GM19025 (cell line): Measurements from ENCODE around the gene MEFV.
"Not testable (repeated sequence)": the region's sequence is repeated elsewhere in the genome, so short reads cannot be mapped to it uniquely, and the experiment has no call there.

Experiments
- ATAC-seq: cut with Tn5 transposase; IDR thresholded peaks from one replicate; pipeline ENCODE4 v1.9.1; 2021; ENCODE audit warnings: mild to moderate bottlenecking, low read depth, moderate library complexity; ENCODE audit not compliant: unreplicated experiment

Gene MEFV

DNA sequence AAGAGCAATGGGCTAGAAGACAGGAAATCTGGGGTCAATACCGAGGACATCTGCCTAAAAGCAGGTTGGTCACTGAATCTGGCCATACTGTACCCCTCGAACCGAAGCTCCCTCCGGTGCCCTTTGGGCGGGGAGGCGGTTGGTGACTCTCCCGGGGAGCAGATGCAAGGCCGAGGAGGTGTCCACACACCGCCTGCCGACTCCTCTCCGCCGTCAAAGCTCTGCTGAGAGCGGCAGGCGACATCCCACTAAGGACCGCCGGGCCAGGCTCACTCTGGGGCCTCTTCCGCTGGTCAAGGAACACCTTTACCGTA lies 21.9 kb downstream of the MEFV start:
- no peak for ATAC-seq

DNA sequence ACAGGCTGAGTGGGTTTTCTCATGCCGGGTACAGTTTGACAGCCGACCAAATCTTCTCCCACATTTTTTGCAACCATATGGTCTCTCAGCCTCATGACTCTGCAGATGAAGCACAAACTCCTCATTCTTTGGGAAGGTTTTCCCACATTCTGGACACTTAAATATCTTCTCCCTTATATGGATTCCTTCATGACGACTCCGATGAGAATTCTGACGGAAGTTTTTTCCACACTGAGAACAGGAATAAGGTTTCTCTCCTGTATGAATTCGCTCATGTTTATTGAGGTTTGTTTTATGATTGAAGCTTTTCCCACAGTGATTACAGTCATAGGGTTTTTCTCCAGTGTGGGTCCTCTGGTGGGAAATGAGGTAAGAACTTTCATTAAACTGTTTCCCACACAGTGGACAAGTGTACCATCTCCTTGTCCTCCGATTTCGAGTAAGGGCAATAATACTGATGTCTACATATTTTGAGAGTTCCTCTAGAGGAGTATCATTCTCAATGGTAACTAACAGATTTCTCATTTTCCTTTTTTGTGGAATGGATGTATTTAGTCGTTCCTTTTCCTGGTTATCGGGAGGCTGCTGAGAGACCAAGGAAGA lies 32.4 kb downstream of the MEFV start:
- ATAC-seq, result no peak

- no peak for ATAC-seq
Measured at GRCh38 chr16:3220839-3221238, 35.6 kb downstream of the MEFV start.

GRCh38 chr16:3216263-3216640 lies 40.2 kb downstream of the MEFV start:
- no peak for ATAC-seq

DNA sequence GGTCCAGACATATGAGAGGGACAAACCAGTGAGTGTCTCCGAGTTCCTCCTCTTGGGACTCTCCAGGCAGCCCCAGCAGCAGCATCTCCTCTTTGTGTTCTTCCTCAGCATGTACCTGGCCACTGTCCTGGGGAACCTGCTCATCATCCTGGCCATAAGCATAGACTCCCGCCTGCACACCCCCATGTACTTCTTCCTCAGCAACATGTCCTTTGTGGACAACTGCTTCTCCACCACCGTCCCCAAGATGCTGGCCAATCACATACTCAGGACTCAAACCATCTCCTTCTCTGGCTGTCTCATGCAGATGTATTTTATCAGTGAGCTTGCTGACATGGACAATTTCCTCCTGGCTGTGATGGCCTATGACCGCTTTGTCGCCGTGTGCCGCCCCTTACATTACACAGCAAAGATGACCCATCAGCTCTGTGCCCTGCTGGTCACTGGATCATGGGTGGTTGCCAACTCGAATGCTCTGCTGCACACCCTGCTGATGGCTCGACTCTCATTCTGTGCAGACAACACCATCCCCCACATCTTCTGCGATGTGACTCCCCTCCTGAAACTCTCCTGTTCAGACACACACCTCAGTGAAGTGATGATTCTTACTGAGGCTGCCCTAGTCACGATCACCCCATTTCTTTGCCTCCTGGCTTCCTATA lies 40.7 kb downstream of the MEFV start:
- ATAC-seq, result no peak

DNA sequence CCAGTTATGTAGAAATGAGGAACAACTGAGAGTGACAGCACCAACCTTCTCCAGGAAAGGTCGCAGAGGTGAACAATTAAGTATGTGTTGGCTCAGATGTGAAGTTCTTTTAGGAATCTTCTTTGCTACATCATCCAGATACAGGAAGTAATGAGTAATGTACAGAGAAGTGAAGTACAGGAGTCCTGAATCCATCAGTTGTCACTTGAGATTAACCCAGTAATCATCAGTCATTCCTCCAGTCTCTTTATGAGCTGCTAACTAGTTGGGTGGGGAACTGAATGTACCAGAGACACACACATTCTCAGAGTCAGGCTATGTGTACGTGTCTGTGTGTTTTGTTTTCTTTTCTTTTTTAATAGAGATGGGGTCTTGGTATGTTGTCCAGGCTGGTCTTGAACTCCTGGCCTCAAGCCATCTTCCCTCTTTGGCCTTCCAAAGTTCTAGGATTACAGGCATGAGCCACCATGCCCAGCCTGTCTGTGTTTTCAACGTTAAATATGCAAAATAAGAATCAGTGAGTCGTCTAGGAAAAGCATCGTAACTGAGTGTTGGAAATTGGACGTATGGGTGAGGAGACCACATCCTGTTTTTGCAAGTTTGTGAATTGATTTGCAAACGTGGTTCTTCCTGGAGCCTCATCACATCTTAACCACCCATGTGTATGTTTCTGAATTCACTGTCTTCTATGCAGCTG lies 41.4 kb downstream of the MEFV start:
- no peak for ATAC-seq

DNA sequence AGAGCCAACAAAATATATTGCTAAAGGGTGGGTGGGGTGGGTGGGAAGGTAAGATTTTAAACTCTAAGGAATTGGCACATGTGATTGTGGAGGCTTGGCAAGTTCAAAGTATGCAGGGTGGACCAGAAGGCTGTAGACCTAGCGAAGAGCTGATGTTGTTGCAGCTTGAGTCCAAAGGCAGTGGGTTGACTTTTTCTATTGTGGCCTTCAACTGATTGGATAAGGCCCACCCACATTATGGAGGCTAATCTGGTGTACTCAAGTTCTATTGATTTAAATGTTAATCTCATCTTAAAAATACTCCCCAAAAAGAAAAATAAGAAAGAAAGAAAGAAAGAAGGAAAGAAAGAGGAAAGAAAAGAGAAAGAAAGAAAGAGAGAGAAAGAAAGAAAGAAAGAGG lies 43.9 kb downstream of the MEFV start:
- ATAC-seq, result no peak

- ATAC-seq, result no peak
Measured at GRCh38 chr16:3212006-3212405, 44.4 kb downstream of the MEFV start.

- no peak for ATAC-seq
Measured at GRCh38 chr16:3207086-3207953, 49.1 kb downstream of the MEFV start.

DNA sequence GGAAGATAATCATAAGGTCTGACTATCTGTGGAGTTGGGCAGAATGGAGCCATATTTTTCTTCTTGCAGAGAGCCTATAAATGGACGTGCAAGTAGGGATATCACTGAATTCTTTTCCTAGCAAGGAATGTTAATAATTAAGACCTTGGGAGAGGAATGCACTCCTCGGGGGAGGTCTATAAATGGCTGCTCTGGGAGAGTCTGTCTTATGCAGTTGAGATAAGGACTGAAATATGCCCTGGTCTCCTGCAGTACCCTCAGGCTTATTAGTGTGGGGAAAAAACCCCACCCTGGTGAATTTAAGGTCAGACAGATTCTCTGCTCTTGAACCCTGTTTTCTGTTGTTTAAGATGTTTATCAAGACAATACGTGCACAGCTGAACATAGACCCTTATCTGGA lies 50.5 kb downstream of the MEFV start:
- ATAC-seq, result not testable (repeated sequence)

- ATAC-seq, result no peak
Measured at GRCh38 chr16:3202903-3203539, 53.4 kb downstream of the MEFV start.

- ATAC-seq, result no peak
Measured at GRCh38 chr16:3198334-3199072, 57.9 kb downstream of the MEFV start.

DNA sequence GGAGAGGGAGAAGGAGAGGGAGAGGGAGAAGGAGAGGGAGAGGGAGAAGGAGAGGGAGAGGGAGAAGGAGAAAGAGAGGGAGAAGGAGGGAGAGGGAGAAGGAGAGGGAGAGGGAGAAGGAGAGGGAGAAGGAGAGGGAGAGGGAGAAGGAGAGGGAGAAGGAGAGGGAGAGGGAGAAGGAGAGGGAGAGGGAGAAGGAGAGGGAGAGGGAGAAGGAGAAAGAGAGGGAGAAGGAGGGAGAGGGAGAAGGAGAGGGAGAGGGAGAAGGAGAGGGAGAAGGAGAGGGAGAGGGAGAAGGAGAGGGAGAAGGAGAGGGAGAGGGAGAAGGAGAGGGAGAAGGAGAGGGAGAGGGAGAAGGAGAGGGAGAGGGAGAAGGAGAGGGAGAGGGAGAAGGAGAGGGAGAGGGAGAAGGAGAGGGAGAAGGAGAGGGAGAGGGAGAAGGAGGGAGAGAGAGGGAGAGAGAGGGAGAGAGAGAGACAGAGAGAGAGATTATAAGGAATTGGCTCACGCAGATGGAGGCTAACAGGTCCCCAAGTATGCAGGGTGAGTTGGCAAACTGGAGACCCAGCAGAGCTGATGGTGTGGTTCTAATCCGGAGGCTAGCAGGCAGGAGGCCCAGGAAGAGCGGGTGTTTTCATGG lies 58.6 kb downstream of the MEFV start:
- not testable (repeated sequence) for ATAC-seq

- ATAC-seq, result no peak
Measured at GRCh38 chr16:3195975-3196374, 60.5 kb downstream of the MEFV start.

DNA sequence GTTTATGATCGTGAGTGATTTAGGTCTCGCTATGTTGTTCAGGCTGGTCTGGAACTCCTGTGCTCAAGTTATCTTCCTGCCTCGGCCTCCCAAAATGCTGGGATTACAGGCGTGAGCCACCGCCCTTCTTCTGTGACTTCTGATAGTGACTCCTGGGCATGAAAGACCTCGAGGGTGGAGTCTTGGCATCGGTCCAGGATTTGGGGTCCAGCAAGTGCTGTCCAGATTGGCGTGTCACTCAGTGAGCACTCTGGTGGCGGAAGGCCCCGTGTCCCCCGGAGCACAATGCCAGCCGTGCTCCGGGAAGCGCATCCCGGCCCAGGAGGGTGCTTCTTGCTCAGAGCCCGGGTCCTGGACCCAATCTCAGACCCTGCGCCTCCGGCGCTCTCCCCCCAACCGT lies 61.6 kb downstream of the MEFV start:
- ATAC-seq, result no peak

DNA sequence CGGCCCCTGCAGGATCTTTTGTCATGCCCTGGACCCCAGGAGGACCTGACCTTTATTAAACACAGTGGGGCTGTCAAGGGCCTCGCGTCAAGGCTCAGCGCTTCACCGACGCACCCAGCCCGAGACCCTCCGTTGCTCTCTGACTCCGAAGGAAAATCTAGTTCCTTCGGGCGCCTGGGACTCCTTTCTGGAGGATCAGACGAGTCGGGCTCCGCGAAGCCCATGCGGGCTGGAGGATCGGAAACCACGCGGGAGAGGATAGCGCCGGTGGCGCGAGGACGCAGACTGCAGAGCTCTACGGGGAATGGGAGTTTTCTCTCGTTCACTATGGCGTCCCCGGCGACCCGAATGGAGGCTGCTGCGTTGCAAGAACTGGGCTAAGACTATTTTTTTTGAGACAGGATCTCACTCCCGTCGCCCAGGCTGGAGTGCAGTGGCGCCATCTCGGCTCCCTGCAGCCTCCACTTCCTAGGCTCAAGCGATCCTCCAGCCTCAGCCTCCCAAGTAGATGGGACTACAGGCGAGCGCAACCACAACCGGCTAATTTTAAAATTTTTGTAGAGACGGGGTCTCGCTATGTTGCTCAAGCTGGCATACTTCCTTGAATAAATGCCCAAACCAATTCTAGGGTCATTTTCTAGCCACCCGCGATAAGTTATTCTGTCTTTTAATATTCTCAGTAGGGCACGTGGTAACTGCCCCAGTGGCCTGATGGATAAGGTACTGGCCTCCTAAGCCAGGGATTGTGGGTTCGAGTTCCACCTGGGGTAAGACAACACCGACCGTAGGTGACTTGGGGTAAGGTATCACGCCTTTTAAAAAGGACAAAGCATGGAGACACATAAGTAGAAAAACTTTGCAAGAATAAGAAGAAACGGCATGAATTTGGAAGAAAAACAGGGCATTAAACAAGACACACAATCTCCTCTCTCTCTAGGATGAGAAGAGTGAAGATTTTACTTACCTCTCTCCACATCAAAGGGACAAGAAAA lies 62.9 kb downstream of the MEFV start:
- no peak for ATAC-seq

- no peak for ATAC-seq
Measured at GRCh38 chr16:3192476-3193019, 63.9 kb downstream of the MEFV start.
